ENCODE measurements around the gene SHC4. TPM values are rescaled to one million over a fixed set of nuclear protein-coding genes. Genes with fewer than 3 reads are reported as not detected.

SHC4 gene
- total and polyA plus RNA-seq, 2 of the 8 experiments (the other 6 are each of a cell fraction or from before 2014, with no cell fraction given): 0.15 to 0.30 TPM

GRCh38 chr15:48939648-48940047 is 24.1 kb downstream of the SHC4 start:
- H4K5ac ChIP-seq (ENCODE audit: insufficient read length, low read depth, low read length): no peak overlapping the region
- H3K9me3 ChIP-seq (ENCODE audit: insufficient read depth in 2 of 2, low read depth in 1 of 2, low read length in 1 of 2): no peaks in the 10 kb centered on the region
- H3K4me2 ChIP-seq (ENCODE audit: insufficient read depth in 1 of 2, low read depth in 2 of 2, low read length in 2 of 2): no peak overlapping the region
- H3K4ac ChIP-seq (replicated peaks; ENCODE audit: insufficient read length, low read depth, low read length): no peak overlapping the region
- no peak overlapping the region for H2BK12ac ChIP-seq (ENCODE audit: low read depth, low read length)
- H3K14ac ChIP-seq (ENCODE audit: insufficient read length): no peak overlapping the region
- no peak for DNase-seq (ENCODE audit: low read depth in 1 of 2, low spot score in 2 of 2)
- no peak overlapping the region for H3K9ac ChIP-seq (replicated peaks in 1 of 4; ENCODE audit: extremely low read depth in 1 of 4, low read depth in 3 of 4, low read length in 3 of 4)
- H3K18ac ChIP-seq (ENCODE audit: extremely low read depth, low read length): no peak overlapping the region
- no peak overlapping the region for H3K4me3 ChIP-seq (ENCODE audit: extremely low read depth in 1 of 4, insufficient read depth in 2 of 4, low read depth in 3 of 4, low read length in 4 of 4)
- no peak for FAIRE-seq
- no peak overlapping the region for H2BK120ac ChIP-seq (replicated peaks; ENCODE audit: low read depth, low read length)
- no peak overlapping the region for H3K27ac ChIP-seq (ENCODE audit: low read depth, low read length)
- H3K56ac ChIP-seq (replicated peaks; ENCODE audit: insufficient read length, low read depth, low read length): no peak overlapping the region
- ChIA-PET POLR2A (ENCODE audit: partially characterized antibody) (interaction anchor here (1.2 kb wide), 1 partner anchor 24 kb away, joined by 4 read pairs; the partner anchor contains the start of gene SHC4), CTCF (ENCODE audit: partially characterized antibody) (interaction anchor here (1.0 to 1.7 kb wide), 2 partner anchors 15 to 78 kb away, joined by 4 read pairs; no protein-coding TSS in a partner anchor)
- H4K91ac ChIP-seq (replicated peaks; ENCODE audit: insufficient read length, low read length): no peak overlapping the region
- H3K36me3 ChIP-seq (ENCODE audit: control insufficient read depth in 2 of 4, insufficient read depth in 4 of 4, low read length in 3 of 4): no peaks in the 10 kb centered on the region
- 90% methylated on average over 4 of the region's 4 CpGs; no CpG with 5 or more reads in 1 of the 2 experiments for WGBS, 2 experiments (ENCODE audit: extremely low coverage in 1 of 2, insufficient coverage in 1 of 2, insufficient read length in 1 of 2, insufficient replicate concordance in 2 of 2, low coverage in 1 of 2, low lambda C conversion rate in 2 of 2, missing lambda C conversion rate in 1 of 2)
- no peak overlapping the region for H4K8ac ChIP-seq (ENCODE audit: extremely low read depth, insufficient read depth, low read length)
- no peak overlapping the region for H2BK20ac ChIP-seq (ENCODE audit: low read length)
- no peaks in the 10 kb centered on the region for H3K79me1 ChIP-seq (ENCODE audit: low read depth, low read length)
- no peak overlapping the region for H2BK15ac ChIP-seq (ENCODE audit: low read length)
- H3K79me2 ChIP-seq (ENCODE audit: control insufficient read depth in 1 of 2, insufficient read depth in 2 of 2, low read length in 2 of 2): no peaks in the 10 kb centered on the region
- no peak overlapping the region for H2AK5ac ChIP-seq (ENCODE audit: low read depth, low read length)
- H3K23me2 ChIP-seq (ENCODE audit: low read depth, low read length): no peaks in the 10 kb centered on the region
- no peak overlapping the region for H2AFZ ChIP-seq (ENCODE audit: low read length)
- no peaks in the 10 kb centered on the region; a peak in 1 of 7 replicates for H3K27me3 ChIP-seq (replicated peaks in 1 of 4; ENCODE audit: control insufficient read depth in 3 of 4, extremely low read depth in 1 of 4, insufficient read depth in 3 of 4, low read length in 3 of 4)
- H4K20me1 ChIP-seq (replicated peaks in 1 of 2; ENCODE audit: control insufficient read depth in 1 of 2, insufficient read depth in 2 of 2, low read length in 2 of 2): no peaks in the 10 kb centered on the region
- H3K4me1 ChIP-seq (replicated peaks in 1 of 4; ENCODE audit: control insufficient read depth in 3 of 4, insufficient read depth in 4 of 4, low read length in 3 of 4): no peaks in the 10 kb centered on the region
- no peak for TF ChIP-seq KDM1A (IDR thresholded peaks at IDR 0.05; ENCODE audit: borderline replicate concordance, low read length)
- TF ChIP-seq BACH1 (IDR thresholded peaks at IDR 0.05; ENCODE audit: low read length): no peak
- no peak for TF ChIP-seq BRCA1 (IDR thresholded peaks at IDR 0.05; ENCODE audit: low read depth, low read length)
- no peak overlapping the region for H2BK5ac ChIP-seq (ENCODE audit: low read depth, low read length)
- no peak overlapping the region for H3K23ac ChIP-seq (ENCODE audit: insufficient read length)
